Glutamatergic neuron (in vitro differentiated cells): ENCODE results near the gene TLCD3B. TPM values are rescaled to one million over a fixed set of nuclear protein-coding genes. Genes with fewer than 3 reads are reported as not detected.

Experiments used
- DNase-seq: peaks from one replicate; pipeline ENCODE4 v3.0.0; 2022
- H3K27ac Mint-ChIP-seq: one replicate; pipeline ENCODE4 v1.8.0; 2020; ENCODE audit warnings: mild to moderate bottlenecking, mixed read lengths, inconsistent platforms; ENCODE audit not compliant: unreplicated experiment
- H3K27me3 Mint-ChIP-seq: one replicate; pipeline ENCODE4 v1.8.0; 2020; ENCODE audit warnings: mild to moderate bottlenecking, moderate library complexity, mixed read lengths, inconsistent platforms; ENCODE audit not compliant: unreplicated experiment
- H3K36me3 Mint-ChIP-seq: one replicate; pipeline ENCODE4 v1.8.0; 2020; ENCODE audit warnings: mild to moderate bottlenecking, mixed read lengths, inconsistent platforms; ENCODE audit not compliant: unreplicated experiment
- H3K4me1 Mint-ChIP-seq: one replicate; pipeline ENCODE4 v1.8.0; 2020; ENCODE audit warnings: mild to moderate bottlenecking, low read depth, mixed read lengths, inconsistent platforms; ENCODE audit not compliant: unreplicated experiment
- H3K4me3 Mint-ChIP-seq: one replicate; pipeline ENCODE4 v1.8.0; 2020; ENCODE audit warnings: mild to moderate bottlenecking, mixed read lengths, inconsistent platforms; ENCODE audit not compliant: unreplicated experiment
- H3K9me3 Mint-ChIP-seq: one replicate; pipeline ENCODE4 v1.8.0; 2020; ENCODE audit warnings: mild to moderate bottlenecking, moderate library complexity, mixed read lengths, inconsistent platforms; ENCODE audit not compliant: unreplicated experiment
- CTCF ChIP-seq: fragments of 200-600 bp; sonication (generic); IDR thresholded peaks from one replicate; pipeline ENCODE4 v1.5.0; 2021; ENCODE audit not compliant: partially characterized antibody, unreplicated experiment
- total RNA-seq: library from RNA; stranded (reverse); fragmentation: NEBNext Ultra II Directional; extraction: Animal tissue kit (Norgen Biotek cat#: 25700); gene quantifications from one replicate; pipeline ENCODE4 v1.2.1, GENCODE V29; 2021; ENCODE audit not compliant: unreplicated experiment

TLCD3B gene
- total RNA-seq, 1 donor from 2014 or later: 253 TPM

- peak; percentile 86 for TF ChIP-seq CTCF
- H3K27ac Mint-ChIP-seq: peak overlapping the region; percentile 77
- no peaks in the 10 kb centered on the region for H3K36me3 Mint-ChIP-seq
- H3K9me3 Mint-ChIP-seq: peaks cover 6% of the 10 kb centered on the region
- peak overlapping the region; percentile 78 for H3K4me3 Mint-ChIP-seq
- peaks cover 14% of the 10 kb centered on the region for H3K27me3 Mint-ChIP-seq
- H3K4me1 Mint-ChIP-seq: peaks cover 25% of the 10 kb centered on the region
- peak; percentile 81 for DNase-seq
Observed at GRCh38 chr16:30032083-30032819, 1.2 kb upstream of the TLCD3B start.

GRCh38 chr16:30031477-30031918 is 427 bp upstream of the TLCD3B start:
- H3K4me3 Mint-ChIP-seq: peak overlapping the region; percentile 82
- no peak for TF ChIP-seq CTCF
- H3K36me3 Mint-ChIP-seq: no peaks in the 10 kb centered on the region
- H3K27ac Mint-ChIP-seq: peak overlapping the region; percentile 72
- peaks cover 29% of the 10 kb centered on the region for H3K4me1 Mint-ChIP-seq
- no peak for DNase-seq
- peaks cover 19% of the 10 kb centered on the region for H3K27me3 Mint-ChIP-seq
- H3K9me3 Mint-ChIP-seq: peaks cover 7% of the 10 kb centered on the region

- Mint-ChIP-seq H3K27me3 (peaks cover 19% of the 10 kb centered on the region), H3K4me3 (peak overlapping the region; percentile 93), H3K27ac (peak overlapping the region; percentile 91), H3K36me3 (no peaks in the 10 kb centered on the region), H3K9me3 (peaks cover 7% of the 10 kb centered on the region), H3K4me1 (peaks cover 29% of the 10 kb centered on the region)
- TF ChIP-seq CTCF: no peak
- peak; percentile 40 for DNase-seq
Observed at GRCh38 chr16:30030011-30030685, 923 bp downstream of the TLCD3B start.

GRCh38 chr16:30028438-30029076 is 2.5 kb downstream of the TLCD3B start:
- DNase-seq: no peak
- H3K27ac Mint-ChIP-seq: peak overlapping the region; percentile 68
- peaks cover 17% of the 10 kb centered on the region for H3K27me3 Mint-ChIP-seq
- H3K36me3 Mint-ChIP-seq: no peaks in the 10 kb centered on the region
- H3K4me3 Mint-ChIP-seq: peak overlapping the region; percentile 93
- H3K4me1 Mint-ChIP-seq: peaks cover 29% of the 10 kb centered on the region
- TF ChIP-seq CTCF: no peak
- peaks cover 7% of the 10 kb centered on the region for H3K9me3 Mint-ChIP-seq
